Measurements from ENCODE around the gene TSPAN7.

TSPAN7 gene

GRCh38 chrX:38596939-38597338 lies 35.6 kb downstream of the TSPAN7 start:
- no peak for DNase-seq

- no peak for DNase-seq
Measured at GRCh38 chrX:38599796-38600755, 38.7 kb downstream of the TSPAN7 start.

GRCh38 chrX:38601866-38602265 lies 40.5 kb downstream of the TSPAN7 start:
- no peak for DNase-seq

- DNase-seq, result no peak
Measured at GRCh38 chrX:38606821-38607220, 45.5 kb downstream of the TSPAN7 start.

GRCh38 chrX:38607976-38608375 lies 46.6 kb downstream of the TSPAN7 start:
- DNase-seq, result no peak

GRCh38 chrX:38610849-38611248 lies 49.5 kb downstream of the TSPAN7 start:
- no peak for DNase-seq

GRCh38 chrX:38612281-38612680 lies 50.9 kb downstream of the TSPAN7 start:
- DNase-seq, result no peak

GRCh38 chrX:38614485-38614884 lies 53.1 kb downstream of the TSPAN7 start:
- DNase-seq, result no peak

GRCh38 chrX:38616904-38617303 lies 55.6 kb downstream of the TSPAN7 start:
- no peak for DNase-seq

- DNase-seq, result no peak
Measured at GRCh38 chrX:38618180-38618579, 56.8 kb downstream of the TSPAN7 start.

GRCh38 chrX:38620623-38621022 lies 59.3 kb downstream of the TSPAN7 start:
- DNase-seq, result no peak

- DNase-seq, result no peak
Measured at GRCh38 chrX:38626296-38626695, 65.0 kb downstream of the TSPAN7 start.

- peak; percentile 7 for DNase-seq
Measured at GRCh38 chrX:38627683-38628082, 66.3 kb downstream of the TSPAN7 start.

GRCh38 chrX:38628587-38628986 lies 67.2 kb downstream of the TSPAN7 start:
- DNase-seq, result no peak

GRCh38 chrX:38632516-38632915 lies 71.2 kb downstream of the TSPAN7 start:
- no peak for DNase-seq

- no peak for DNase-seq
Measured at GRCh38 chrX:38634665-38635064, 73.3 kb downstream of the TSPAN7 start.

- DNase-seq, result no peak
Measured at GRCh38 chrX:38636949-38637819, 75.8 kb downstream of the TSPAN7 start.

GRCh38 chrX:38638952-38639529 lies 77.7 kb downstream of the TSPAN7 start:
- DNase-seq, result no peak

- no peak for DNase-seq
Measured at GRCh38 chrX:38639730-38640129, 78.4 kb downstream of the TSPAN7 start.

- no peak for DNase-seq
Measured at GRCh38 chrX:38641197-38641596, 79.9 kb downstream of the TSPAN7 start.

GRCh38 chrX:38643903-38644302 lies 82.6 kb downstream of the TSPAN7 start:
- DNase-seq, result no peak

GRCh38 chrX:38646129-38646528 lies 84.8 kb downstream of the TSPAN7 start:
- DNase-seq, result no peak

- no peak for DNase-seq
Measured at GRCh38 chrX:38649221-38649620, 87.9 kb downstream of the TSPAN7 start.
